ENCODE data around the gene PPP6R2. TPM values are rescaled to one million over a fixed set of nuclear protein-coding genes. Genes with fewer than 3 reads are reported as not detected.
A peak's percentile ranks its signal among the peaks of the same experiment; 100 is the strongest.

Gene PPP6R2
- total RNA-seq, 1 experiment from 2014 or later = 61.3 TPM

DNA sequence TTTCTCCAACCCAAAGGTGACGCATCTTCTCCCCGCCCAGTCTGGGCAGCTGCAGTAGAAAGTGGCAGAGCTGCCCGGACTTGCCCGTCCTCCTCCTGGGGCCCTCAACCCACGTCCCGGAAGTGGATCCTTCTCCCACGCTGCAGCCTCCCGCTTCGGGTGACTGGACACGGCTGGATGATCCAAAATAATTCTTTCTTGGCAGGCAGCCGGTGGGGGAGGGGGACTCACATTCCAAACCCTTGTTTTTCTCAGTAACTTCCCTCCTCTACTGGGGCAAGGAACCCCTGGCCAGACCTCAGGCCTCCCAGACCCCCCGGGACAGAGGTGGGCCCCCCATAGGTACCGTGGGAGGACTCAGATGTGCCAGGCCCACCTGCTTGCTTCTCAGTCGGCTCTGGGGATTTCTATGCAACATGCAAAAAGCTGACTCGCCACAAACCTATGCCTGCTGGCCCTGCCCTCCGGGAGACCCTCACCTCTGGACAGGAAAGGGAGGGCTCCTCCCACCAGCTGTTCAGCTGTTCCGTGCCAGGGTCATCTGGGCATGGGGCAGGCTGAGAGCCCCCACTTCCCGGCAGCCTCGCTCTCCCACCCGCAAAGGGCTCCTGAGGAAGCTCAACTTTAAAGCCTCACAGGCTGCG lies 37.1 kb upstream of the PPP6R2 start:
- ChIA-PET RAD21 (ENCODE audit: low non-redundant PET in 1 of 2, low total read pairs in 2 of 2, uncharacterized antibody in 2 of 2, unreplicated experiment in 2 of 2) (interaction anchor here in 1 of 2 experiments (0.7 to 0.8 kb wide), 2 partner anchors 20 to 22 kb away, joined by 3 read pairs; no protein-coding TSS in a partner anchor), POLR2A (interaction anchor here (0.9 to 1.8 kb wide), 4 partner anchors 10 to 33 kb away, joined by 3 to 5 read pairs (median 4); no protein-coding TSS in a partner anchor), CTCF (interaction anchor here (1.2 kb wide), 1 partner anchor 13 kb away, joined by 3 read pairs; no protein-coding TSS in a partner anchor)
- TSS peak; percentile 97 for BruUV-seq (replicated peaks)
- DNase-seq (ENCODE audit: low read depth, low spot score) = peak; percentile 66
- no peaks in the 10 kb centered on the region for H3K9me2 ChIP-seq (ENCODE audit: insufficient read depth)
- no peaks in the 10 kb centered on the region for H3K9me3 ChIP-seq (ENCODE audit: control insufficient read depth in 1 of 2, insufficient read depth in 1 of 2, low read depth in 1 of 2, low read length in 2 of 2)
- H3K9ac ChIP-seq (ENCODE audit: low read length) = peak overlapping the region; percentile 96
- no peaks in the 10 kb centered on the region for H4K20me1 ChIP-seq (ENCODE audit: insufficient read depth)
- peak overlapping the region; percentile 70 to 91 for H3K4me3 ChIP-seq (replicated peaks in 1 of 2; ENCODE audit: low read depth in 1 of 2, low read length in 2 of 2)
- peaks cover 44 to 68% of the 10 kb centered on the region in 2 experiments for H3K4me1 ChIP-seq (ENCODE audit: control insufficient read depth in 1 of 2, insufficient read depth in 2 of 2, low read length in 2 of 2)
- H3K27me3 ChIP-seq (ENCODE audit: insufficient read depth, low read length) = no peaks in the 10 kb centered on the region
- H3K79me2 ChIP-seq (ENCODE audit: insufficient read depth, low read length) = peaks cover 59% of the 10 kb centered on the region
- no peak overlapping the region for H2AFZ ChIP-seq (ENCODE audit: low read depth, low read length, poor library complexity, severe bottlenecking)
- intact Hi-C loops (cut with micrococcal nuclease) = no loop called here
- peak overlapping the region; percentile 98 for H3K4me2 ChIP-seq (ENCODE audit: low read length)
- TF ChIP-seq JUND (IDR thresholded peaks at IDR 0.05) (no peak), CEBPB (IDR thresholded peaks at IDR 0.05; ENCODE audit: low read depth) (no peak), POLR2AphosphoS5 (IDR thresholded peaks at IDR 0.05; ENCODE audit: low read depth, low read length) (peak; percentile 68), YY1 (IDR thresholded peaks at IDR 0.05; ENCODE audit: extremely low read depth, insufficient replicate concordance, low read depth, low read length) (peak; percentile 25)
- ATAC-seq = peak; percentile 70
- peak overlapping the region; percentile 99 for H3K27ac ChIP-seq (ENCODE audit: low read depth, low read length)
- 0 out of 4 replicates have a peak, but pooled peaks cover 0 to 2% of the 10 kb centered on the region in 2 experiments for H3K36me3 ChIP-seq (ENCODE audit: control insufficient read depth in 1 of 2, insufficient read depth in 2 of 2, low read length in 2 of 2)

DNA sequence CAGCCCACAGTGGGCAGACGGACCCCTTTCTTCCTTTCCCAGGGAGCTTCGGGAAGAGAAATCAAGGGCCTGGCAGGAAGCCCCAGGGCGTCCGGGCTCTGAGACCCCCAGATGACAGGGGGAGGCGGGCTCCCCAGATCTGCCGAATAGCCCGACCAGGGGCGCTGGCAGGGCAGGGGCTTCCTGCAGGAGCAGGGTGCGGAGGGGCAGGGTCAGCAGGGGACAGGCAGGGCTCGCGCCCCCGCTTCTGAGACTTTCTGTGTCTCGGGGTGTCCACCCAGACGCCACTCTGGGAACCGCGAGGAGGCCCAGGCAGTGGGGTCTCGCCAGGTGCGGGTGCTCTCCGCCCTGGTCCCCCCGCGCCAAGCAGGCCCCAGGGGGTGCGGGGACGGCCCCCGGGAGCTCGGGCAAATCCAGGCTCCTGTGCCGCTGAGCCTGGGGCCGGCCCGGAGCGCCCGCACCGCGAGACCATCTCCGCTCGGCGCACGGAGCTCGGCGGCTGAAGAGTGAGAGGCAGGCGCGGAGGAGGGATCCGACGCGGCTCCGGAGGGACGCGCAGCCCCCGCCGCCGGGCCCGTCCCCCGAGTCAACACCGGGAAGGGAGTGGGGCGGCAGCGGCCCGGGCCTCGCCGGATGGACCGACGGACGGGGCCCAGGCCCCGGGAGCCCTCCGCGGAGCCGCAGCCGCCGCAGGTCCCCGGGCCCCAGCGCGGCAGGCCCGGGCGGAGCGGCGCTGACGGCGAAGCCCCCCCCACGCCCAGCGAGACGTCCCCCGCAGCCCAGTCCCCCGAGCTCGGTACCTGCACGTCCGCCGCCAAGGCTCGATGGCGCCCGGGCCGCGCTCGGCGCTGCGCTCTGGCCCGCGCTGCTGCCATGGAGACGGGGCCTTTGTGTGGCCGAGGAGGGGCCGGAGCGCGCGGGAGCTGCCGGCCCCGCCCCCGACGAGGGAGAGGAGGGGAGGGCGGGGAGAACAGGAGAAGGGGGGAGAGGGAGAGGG lies 36.1 kb upstream of the PPP6R2 start, which contains the start of gene PLXNB2:
PLXNB2 (minus strand) TSS at position 894 of the 997 bp plus-strand sequence. CDS start 17,062 bp downstream, outside the sequence.
- Histone ChIP-seq H3K9me2 (ENCODE audit: insufficient read depth) (no peaks in the 10 kb centered on the region), H2AFZ (ENCODE audit: low read depth, low read length, poor library complexity, severe bottlenecking) (no peak within 1 kb of the TSS), H3K4me1 (ENCODE audit: control insufficient read depth in 1 of 2, insufficient read depth in 2 of 2, low read length in 2 of 2) (peaks cover 40 to 58% of the 10 kb centered on the region in 2 experiments), H3K79me2 (ENCODE audit: insufficient read depth, low read length) (peaks cover 49% of the 10 kb centered on the region), H4K20me1 (ENCODE audit: insufficient read depth) (no peaks in the 10 kb centered on the region), H3K27ac (ENCODE audit: low read depth, low read length) (peak within 1 kb of the TSS; percentile 99), H3K9ac (ENCODE audit: low read length) (peak within 1 kb of the TSS; percentile 96), H3K9me3 (ENCODE audit: control insufficient read depth in 1 of 2, insufficient read depth in 1 of 2, low read depth in 1 of 2, low read length in 2 of 2) (no peaks in the 10 kb centered on the region), H3K27me3 (ENCODE audit: insufficient read depth, low read length) (no peaks in the 10 kb centered on the region), H3K4me3 (replicated peaks in 1 of 2; ENCODE audit: low read depth in 1 of 2, low read length in 2 of 2) (peak within 1 kb of the TSS; percentile 70 to 91), H3K36me3 (ENCODE audit: control insufficient read depth in 1 of 2, insufficient read depth in 2 of 2, low read length in 2 of 2) (0 out of 4 replicates have a peak, but pooled peaks cover 0 to 2% of the 10 kb centered on the region in 2 experiments), H3K4me2 (ENCODE audit: low read length) (peak within 1 kb of the TSS; percentile 98)
- intact Hi-C loops (cut with micrococcal nuclease) = no loop called here
- peak; percentile 41 for ATAC-seq
- no TSS peak for BruUV-seq (replicated peaks)
- RAD21 ChIA-PET (ENCODE audit: low non-redundant PET in 1 of 2, low total read pairs in 2 of 2, uncharacterized antibody in 2 of 2, unreplicated experiment in 2 of 2) = interaction anchor here in 1 of 2 experiments (0.7 kb wide), 2 partner anchors 10 to 170 kb away, joined by 3 read pairs; no protein-coding TSS in a partner anchor
- peak; percentile 56 for DNase-seq (ENCODE audit: low read depth, low spot score)
- POLR2A ChIA-PET = interaction anchor here (0.7 to 1.3 kb wide), 3 partner anchors 9 to 201 kb away, joined by 3 read pairs; partner anchors contain the start of gene NCAPH2
- CTCF ChIA-PET = no interaction called here
- no peak for TF ChIP-seq FOSL1 (IDR thresholded peaks at IDR 0.05; ENCODE audit: low read depth)
- no peak for TF ChIP-seq CEBPB (IDR thresholded peaks at IDR 0.05; ENCODE audit: low read depth)
- peak; percentile 96; the same call in 1 of the 2 replicates for TF ChIP-seq ZFX (IDR thresholded peaks at IDR 0.05)
- peak; percentile 40 for TF ChIP-seq TCF7L2 (IDR thresholded peaks at IDR 0.05; ENCODE audit: borderline replicate concordance, extremely low read depth, insufficient read depth, insufficient read length)
- TF ChIP-seq, protein P1, sequence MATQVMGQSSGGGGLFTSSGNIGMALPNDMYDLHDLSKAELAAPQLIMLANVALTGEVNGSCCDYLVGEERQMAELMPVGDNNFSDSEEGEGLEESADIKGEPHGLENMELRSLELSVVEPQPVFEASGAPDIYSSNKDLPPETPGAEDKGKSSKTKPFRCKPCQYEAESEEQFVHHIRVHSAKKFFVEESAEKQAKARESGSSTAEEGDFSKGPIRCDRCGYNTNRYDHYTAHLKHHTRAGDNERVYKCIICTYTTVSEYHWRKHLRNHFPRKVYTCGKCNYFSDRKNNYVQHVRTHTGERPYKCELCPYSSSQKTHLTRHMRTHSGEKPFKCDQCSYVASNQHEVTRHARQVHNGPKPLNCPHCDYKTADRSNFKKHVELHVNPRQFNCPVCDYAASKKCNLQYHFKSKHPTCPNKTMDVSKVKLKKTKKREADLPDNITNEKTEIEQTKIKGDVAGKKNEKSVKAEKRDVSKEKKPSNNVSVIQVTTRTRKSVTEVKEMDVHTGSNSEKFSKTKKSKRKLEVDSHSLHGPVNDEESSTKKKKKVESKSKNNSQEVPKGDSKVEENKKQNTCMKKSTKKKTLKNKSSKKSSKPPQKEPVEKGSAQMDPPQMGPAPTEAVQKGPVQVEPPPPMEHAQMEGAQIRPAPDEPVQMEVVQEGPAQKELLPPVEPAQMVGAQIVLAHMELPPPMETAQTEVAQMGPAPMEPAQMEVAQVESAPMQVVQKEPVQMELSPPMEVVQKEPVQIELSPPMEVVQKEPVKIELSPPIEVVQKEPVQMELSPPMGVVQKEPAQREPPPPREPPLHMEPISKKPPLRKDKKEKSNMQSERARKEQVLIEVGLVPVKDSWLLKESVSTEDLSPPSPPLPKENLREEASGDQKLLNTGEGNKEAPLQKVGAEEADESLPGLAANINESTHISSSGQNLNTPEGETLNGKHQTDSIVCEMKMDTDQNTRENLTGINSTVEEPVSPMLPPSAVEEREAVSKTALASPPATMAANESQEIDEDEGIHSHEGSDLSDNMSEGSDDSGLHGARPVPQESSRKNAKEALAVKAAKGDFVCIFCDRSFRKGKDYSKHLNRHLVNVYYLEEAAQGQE (IDR thresholded peaks at IDR 0.05; ENCODE audit: low read depth) = no peak
- TF ChIP-seq EZH2 (IDR thresholded peaks at IDR 0.05) = no peak
- no peak for TF ChIP-seq ZNF274 (IDR thresholded peaks at IDR 0.05; ENCODE audit: low read depth, low read length)
